ENCODE measurements around the gene RNU4-1.
"Not testable (repeated sequence)": the region's sequence is repeated elsewhere in the genome, so short reads cannot be mapped to it uniquely, and the experiment has no call there.

Gene RNU4-1

GRCh38 chr12:120292661-120293531 lies at the start of gene RNU4-1:
RNU4-1 (minus strand) TSS chr12:120293237.
- no peak for DNase-seq (ENCODE audit: low spot score)

- DNase-seq (ENCODE audit: low spot score) = no peak
Observed at GRCh38 chr12:120342175-120343038, 49.4 kb upstream of the RNU4-1 start.

GRCh38 chr12:120339256-120339655 lies 46.2 kb upstream of the RNU4-1 start:
- no peak for DNase-seq (ENCODE audit: low spot score)

GRCh38 chr12:120337730-120338129 lies 44.7 kb upstream of the RNU4-1 start:
- no peak for DNase-seq (ENCODE audit: low spot score)

GRCh38 chr12:120336392-120336791 lies 43.4 kb upstream of the RNU4-1 start:
- DNase-seq (ENCODE audit: low spot score) = not testable (repeated sequence)

GRCh38 chr12:120335447-120335846 lies 42.4 kb upstream of the RNU4-1 start:
- DNase-seq (ENCODE audit: low spot score) = not testable (repeated sequence)

- DNase-seq (ENCODE audit: low spot score) = no peak
Observed at GRCh38 chr12:120332523-120332922, 39.5 kb upstream of the RNU4-1 start.

- DNase-seq (ENCODE audit: low spot score) = no peak
Observed at GRCh38 chr12:120332041-120332440, 39.0 kb upstream of the RNU4-1 start.

- no peak for DNase-seq (ENCODE audit: low spot score)
Observed at GRCh38 chr12:120331390-120331789, 38.4 kb upstream of the RNU4-1 start.

- no peak for DNase-seq (ENCODE audit: low spot score)
Observed at GRCh38 chr12:120328228-120328627, 35.2 kb upstream of the RNU4-1 start.

- DNase-seq (ENCODE audit: low spot score) = no peak
Observed at GRCh38 chr12:120327593-120327992, 34.6 kb upstream of the RNU4-1 start, which contains the start of gene PLA2G1B. PLA2G1B (minus strand) TSS chr12:120327779; CDS start chr12:120327753, 26 bp downstream.

- no peak for DNase-seq (ENCODE audit: low spot score)
Observed at GRCh38 chr12:120324841-120325417, 31.9 kb upstream of the RNU4-1 start.

- no peak for DNase-seq (ENCODE audit: low spot score)
Observed at GRCh38 chr12:120323772-120324171, 30.7 kb upstream of the RNU4-1 start.

- DNase-seq (ENCODE audit: low spot score) = no peak
Observed at GRCh38 chr12:120321382-120322202, 28.6 kb upstream of the RNU4-1 start.

- DNase-seq (ENCODE audit: low spot score) = peak; percentile 90
Observed at GRCh38 chr12:120317224-120318105, 24.4 kb upstream of the RNU4-1 start.

- DNase-seq (ENCODE audit: low spot score) = no peak
Observed at GRCh38 chr12:120316798-120317223, 23.8 kb upstream of the RNU4-1 start.

- no peak for DNase-seq (ENCODE audit: low spot score)
Observed at GRCh38 chr12:120314220-120314619, 21.2 kb upstream of the RNU4-1 start.

- DNase-seq (ENCODE audit: low spot score) = peak; percentile 77
Observed at GRCh38 chr12:120301962-120302815, 9.2 kb upstream of the RNU4-1 start, which contains the start of gene SIRT4. SIRT4 (plus strand) TSS chr12:120302321; CDS start chr12:120303562, 1,241 bp downstream.

GRCh38 chr12:120292411-120292660 lies 701 bp downstream of the RNU4-1 start:
- no peak for DNase-seq (ENCODE audit: low spot score)

Data from HuH-7.5 (cell line).